H4 (cell line): ENCODE measurements around the gene RBMS1. TPM values are rescaled to one million over a fixed set of nuclear protein-coding genes. Genes with fewer than 3 reads are reported as not detected.
A peak's percentile ranks its signal among the peaks of the same experiment; 100 is the strongest.

ENCODE experiments used
- DNase-seq: peaks from one replicate; pipeline ENCODE4 v3.0.0-alpha.2; 2015; ENCODE audit warnings: low spot score
- total RNA-seq: library from RNA; depleted of rRNA; stranded (reverse); fragments of >200 nt; shearing (Covaris generic); gene quantifications from 2 replicates; pipeline ENCODE4 v1.2.3, GENCODE V29; 2014; rRNA removed

The RBMS1 gene, protein sequence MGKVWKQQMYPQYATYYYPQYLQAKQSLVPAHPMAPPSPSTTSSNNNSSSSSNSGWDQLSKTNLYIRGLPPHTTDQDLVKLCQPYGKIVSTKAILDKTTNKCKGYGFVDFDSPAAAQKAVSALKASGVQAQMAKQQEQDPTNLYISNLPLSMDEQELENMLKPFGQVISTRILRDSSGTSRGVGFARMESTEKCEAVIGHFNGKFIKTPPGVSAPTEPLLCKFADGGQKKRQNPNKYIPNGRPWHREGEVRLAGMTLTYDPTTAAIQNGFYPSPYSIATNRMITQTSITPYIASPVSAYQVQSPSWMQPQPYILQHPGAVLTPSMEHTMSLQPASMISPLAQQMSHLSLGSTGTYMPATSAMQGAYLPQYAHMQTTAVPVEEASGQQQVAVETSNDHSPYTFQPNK
- 39.0 and 42.2 TPM in 2 replicates for total RNA-seq

DNA sequence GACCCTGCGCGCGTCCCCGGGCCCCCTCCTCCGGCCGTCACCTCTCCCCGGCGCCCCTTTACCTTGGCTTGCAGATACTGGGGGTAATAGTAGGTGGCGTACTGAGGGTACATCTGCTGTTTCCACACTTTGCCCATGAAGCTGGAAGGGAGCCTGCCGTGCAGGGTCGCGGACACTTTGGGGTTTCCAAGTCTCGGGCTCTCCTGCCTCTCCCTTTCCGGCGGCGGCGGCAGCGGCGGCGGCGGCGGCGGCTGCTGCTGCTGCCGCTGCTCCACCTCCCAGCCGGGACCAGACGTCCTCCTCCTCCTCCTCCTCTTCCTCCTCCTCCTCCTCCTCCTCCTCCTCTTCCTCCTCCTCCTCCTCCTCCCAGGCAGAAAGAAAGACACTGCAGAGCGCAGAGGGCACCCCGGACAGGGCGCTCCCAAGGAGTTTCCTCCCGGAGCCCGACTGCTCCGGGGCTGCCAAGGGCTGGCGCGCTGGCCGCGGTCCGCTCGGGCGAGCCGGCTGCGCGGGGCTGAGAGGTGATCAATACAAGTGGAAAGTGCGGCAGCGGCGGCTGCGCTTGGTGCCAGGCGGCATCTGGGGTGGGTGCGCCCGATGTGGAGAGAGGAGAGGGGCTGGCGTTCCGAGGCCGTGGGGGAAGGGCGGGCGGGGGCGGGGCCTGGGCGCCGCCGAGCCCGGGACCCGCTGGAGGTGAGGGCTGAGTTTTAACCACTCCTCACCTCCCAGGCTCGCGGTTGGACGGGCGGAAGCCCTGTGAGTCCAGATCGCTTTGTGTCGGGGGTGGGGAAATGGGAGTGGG is at the start of gene RBMS1:
TSS of gene RBMS1 (minus strand) at position 581 of the 802 bp plus-strand sequence. CDS start at position 137, 444 bp downstream.
- DNase-seq, result peak; percentile 47

DNA sequence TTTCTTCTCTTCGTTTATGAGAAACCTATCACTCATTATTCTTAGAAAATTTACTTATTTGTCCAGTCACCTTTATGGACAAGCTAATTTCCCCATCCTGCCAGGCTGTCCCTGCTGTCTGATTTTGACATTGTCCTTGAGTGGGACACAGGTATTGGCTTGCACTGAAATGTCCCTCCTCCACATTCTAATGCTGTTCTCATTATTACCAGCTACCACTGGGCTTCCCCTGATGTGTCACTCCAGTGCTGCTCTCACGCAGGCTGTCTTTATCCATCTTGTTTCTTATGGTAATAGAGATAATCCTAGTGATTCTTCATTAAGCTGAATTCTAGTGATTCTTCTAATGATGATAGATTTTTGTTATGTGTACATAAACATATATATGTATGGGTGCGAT is 48.1 kb upstream of the RBMS1 start:
- no peak for DNase-seq

DNA sequence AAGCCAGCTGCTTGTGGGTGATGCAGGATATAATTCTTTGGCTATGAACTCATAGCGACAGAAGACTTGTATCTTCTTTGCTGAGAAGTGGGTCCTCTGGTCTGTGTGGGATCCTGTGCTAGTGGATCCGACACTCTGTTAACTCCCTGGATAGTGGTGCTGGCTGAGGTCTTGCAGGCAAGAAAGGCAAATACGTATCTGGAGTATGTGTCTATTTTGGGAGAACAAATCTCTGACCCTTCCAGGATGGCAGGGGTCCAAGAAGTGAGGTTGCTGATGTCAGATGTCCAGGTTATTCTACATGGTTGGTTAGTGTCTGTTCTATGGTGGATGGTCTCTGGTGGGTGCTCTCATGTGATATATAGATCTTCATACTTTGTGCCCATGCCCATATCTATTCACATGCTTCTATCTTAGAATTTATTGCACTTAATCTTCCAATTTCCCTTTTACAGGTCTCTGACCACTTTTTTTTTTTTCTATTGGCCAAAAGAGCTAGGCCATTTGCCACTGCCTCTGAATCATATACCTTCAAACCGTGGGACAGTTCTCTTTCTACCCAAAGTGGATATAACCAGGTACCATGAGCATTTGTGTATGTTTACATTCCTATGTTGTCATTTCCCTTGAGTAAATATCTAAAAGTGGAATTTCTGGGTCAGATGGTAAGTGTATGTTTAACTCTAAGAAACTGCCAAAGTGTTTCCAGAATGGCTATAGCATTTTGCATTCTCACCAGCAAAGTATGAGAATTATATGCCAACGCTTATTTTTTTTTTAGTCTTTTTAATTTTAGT is 45.1 kb upstream of the RBMS1 start:
- DNase-seq, result no peak

DNA sequence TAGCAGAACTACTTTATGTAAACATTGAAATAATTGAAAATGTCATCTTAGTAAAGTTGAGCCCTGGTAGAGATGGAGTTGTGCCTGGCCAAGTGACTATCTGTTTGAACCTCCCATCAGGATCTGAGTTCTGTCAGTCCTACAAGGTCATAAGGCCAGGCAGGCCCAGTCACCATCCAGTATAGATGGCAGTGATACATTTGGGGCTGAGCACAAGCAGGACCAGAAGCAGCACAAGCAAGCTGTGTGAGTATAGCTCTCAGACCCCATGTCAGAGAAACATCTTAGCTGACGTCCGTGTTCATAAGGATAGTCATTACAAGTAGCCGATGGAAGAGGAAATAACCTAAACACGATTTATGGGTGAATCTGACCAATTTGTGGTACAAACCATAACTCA is 44.5 kb upstream of the RBMS1 start:
- no peak for DNase-seq

DNA sequence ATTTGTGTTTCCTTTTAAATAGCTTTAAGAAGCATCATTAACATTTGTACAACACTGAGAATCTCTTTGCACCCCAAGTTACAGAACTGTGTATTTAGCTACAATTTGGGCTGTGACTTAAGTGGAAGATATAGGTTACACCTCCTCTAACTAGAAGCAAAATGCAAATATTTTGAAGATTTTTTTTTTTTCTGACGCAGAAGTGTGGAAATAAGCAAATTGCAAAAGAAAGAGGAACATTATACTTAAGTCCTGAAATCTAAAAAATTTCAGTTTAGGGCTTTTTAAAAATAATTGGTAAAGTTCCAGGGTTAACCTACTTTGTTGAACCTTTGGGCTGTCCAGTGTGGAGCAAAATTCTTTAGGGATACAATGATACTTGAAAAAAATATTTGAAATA is 41.4 kb upstream of the RBMS1 start:
- no peak for DNase-seq

DNA sequence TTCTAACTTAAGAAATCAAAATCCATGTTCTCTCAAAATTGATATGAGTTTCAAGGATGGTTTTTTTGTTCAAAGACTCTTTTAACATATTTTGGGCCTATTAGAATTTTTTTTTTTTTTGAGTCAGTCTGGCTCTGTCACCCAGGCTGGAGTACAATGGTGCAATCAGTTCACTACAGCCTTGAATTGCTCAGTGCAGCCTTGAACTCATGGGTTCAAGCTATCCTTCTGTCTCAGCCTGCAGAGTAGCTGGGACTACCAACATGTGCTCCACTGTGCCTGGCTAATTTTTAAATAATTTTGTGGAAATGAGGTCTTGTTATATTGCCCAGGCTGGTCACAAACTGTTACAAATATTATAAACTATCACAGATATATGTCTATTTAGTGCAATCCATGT is 40.6 kb upstream of the RBMS1 start:
- no peak for DNase-seq

DNA sequence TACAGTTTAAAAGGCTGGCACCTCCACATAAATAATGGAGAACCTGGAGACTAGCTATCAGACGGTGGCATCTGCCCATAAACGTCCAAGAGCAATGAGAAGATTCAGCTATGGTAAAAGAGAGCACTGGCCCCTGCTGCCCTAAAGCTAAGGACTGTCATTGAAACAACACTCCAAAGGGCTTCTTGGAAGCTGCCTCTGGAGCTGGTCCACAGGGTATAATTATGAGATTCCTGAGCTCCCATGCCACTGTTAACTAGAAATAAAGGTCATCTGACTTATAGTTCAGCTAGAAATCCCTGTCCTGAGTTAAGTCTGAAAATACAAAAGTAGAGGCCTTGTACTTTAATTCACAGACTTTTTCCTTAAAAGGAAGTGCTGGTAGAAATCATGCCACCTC is 39.9 kb upstream of the RBMS1 start:
- no peak for DNase-seq

DNA sequence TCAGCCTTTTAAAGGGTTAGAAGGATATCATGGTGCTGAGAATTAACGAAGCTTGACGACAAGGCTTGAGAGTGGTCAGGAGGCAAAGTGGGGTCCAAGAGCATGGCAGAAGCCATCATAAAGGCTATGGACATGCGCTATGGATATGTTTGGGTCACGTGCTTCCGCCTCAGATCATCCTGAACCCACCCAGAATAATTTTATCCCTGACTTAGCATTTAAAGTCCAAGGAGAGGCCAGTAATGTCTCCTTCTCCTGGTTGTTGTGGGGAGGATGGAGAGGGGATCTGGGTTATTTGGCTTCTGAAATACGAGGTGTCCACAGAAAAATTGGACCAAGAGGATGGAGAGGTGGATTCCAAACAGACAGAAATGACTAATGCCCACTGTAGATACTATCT is 38.8 kb upstream of the RBMS1 start:
- no peak for DNase-seq

DNA sequence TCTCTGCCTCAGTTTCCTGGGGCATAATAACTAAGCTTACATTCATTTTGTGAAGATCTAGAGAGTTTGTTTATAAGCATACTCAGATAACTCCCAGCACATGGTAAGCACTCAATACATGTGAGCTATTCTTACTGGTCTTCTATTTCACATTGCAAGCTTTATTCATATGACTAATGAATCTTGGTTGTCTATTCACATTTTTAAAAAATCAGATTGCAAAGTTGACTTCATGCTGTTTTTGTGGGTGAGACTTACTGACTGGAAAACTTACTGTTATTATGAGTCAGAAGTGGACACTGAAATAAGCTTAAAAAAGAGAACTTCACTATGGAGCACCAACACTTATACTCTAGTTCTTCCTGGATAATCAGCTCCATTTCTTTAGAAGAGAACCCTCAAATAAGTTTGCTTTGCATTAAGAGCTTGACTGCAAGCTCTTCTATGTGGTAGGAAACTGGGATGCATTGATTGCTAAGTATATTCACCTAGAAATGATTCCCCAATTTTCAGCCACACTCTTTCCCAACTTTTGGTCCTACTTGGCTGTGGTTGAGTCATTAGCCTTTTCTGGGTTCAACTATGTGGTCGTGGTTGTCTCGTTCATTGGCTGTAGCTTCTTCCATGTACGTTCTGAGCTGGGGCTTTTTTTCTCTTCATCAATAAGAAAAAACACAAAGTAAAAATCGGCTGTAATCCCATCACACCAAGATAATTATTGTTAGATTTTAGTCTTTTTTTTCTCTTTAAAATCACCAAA is 29.5 kb upstream of the RBMS1 start:
- no peak for DNase-seq

DNA sequence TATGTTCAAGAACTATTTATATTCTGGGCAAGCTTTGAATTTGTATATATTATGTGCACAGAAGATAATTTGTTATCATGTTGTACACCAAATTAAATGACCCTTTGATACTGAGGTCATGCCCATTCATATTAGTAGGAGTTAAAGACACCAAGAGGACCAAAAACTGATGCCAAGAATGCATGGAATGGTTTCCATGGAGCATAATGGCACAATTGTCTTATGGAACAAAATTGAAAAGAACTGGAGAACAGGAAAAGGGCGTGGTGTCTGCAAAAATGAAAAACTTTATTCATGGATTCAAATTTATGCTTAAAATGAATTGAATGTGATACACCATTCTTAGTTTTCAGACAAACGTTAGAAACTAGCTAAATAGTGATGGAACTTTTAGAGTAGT is 24.1 kb upstream of the RBMS1 start:
- no peak for DNase-seq

DNA sequence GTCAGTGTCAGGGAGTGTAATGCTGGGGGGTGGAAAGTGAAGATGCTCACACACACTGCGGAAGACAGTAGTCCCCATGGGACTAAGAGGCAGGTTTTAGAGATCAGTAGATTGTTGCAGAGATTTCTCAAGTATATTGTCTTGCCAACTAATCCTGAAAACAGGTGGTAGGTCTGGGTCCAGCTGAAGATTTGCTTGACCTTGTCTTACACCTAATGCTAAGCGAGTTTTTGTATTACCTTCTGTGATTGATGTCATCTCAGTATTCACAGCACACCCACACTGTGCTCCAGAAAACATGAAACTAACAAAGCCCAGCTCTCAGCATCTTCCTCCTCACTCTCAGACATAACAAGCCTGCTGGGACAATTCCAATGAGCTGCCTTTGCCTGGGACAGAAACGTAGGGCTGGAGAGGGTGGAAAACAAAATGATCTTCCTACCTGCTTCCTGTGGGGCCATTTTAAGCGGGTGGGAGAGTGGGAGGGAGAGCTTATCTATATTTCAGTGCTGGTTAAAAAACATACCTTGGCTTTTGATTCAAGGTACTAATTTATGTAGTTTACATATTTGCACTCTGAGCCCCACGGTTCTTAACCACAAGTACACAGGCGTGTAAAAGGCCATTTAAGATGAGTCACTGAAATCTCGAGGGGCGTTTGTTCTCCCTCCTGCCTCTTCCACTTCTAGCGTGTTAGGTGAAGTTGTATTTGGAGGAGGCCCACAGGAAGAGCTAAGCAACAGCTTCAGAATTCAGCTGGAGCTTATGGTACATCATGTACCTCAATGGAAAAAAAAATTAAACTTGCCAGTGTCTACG is 23.1 kb upstream of the RBMS1 start:
- DNase-seq, result peak; percentile 42

DNA sequence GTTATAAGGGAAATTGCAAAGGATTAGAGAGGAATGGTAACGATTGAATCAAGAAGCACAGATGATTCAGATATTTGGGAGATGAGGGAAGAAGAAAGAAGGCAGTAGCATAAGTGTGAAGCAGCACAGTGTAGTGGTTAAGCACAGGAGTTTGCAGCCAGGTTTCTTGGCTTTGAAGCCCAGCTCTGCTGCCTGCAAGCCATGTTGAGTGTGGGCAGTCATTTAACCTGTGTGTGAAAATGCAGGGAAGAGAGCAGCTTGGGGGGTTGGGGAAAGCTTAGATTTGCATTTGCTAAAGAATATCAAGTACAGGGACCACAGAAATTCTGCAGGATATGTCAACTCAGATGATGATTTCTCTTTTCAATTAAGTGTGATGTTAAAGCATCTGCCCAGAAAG is 21.5 kb upstream of the RBMS1 start:
- DNase-seq, result no peak

DNA sequence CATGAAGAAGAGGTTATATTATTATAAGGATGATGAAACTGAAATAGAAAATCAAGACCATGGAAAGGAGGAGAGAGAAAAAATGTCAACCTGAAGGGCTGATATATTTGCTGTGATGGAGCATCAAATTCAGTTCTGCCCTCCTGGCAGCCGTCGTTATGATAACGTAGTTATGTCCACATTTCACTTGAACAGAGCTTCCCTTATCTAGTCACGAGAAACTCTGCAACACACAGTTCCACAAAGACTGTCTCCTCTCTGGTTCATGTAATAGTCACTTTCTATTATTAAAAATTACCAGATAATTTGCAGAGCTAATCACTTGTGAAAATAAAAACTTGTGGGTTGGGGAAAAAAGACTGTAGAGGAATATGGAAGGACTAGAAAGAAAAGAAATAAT is 19.5 kb upstream of the RBMS1 start:
- no peak for DNase-seq

DNA sequence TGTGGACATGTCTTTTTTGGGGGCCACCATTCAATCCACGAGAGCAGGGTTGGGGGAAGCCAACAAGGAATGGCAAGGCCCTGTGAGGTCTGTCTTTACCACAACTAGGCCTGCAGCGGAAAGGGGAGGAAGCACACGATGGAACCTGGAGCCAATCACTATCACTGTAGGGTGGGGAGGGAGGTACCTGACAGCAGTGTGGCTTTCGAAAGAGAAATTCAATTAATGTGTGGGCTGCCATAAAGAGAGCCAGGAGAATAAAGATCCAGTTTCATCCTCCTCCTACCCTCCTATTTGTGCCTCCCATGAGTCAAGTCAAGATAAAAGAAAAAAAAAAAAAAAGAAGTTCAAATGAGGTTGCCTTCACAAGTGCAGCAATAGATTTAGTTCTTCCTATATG is 18.9 kb upstream of the RBMS1 start:
- DNase-seq, result no peak

DNA sequence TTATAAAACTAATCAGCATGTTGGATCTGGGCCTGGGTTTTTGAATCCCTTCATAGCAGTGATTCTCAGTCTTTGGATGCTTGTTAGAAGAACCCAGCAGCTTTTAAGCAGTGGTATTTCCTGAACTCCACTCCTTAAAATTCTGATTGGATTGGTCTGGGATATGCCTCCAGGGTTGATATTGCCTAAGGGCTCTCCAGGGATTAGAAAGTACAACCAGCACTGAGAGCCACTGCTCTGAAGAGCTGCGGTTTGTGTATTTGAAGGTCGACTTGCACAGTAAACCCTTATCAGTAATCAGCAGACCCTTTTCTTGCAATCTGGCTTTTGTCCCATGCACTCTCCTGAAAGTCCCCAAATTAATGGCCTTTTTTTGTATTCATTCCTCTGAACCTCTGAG is 17.0 kb upstream of the RBMS1 start:
- DNase-seq, result no peak

DNA sequence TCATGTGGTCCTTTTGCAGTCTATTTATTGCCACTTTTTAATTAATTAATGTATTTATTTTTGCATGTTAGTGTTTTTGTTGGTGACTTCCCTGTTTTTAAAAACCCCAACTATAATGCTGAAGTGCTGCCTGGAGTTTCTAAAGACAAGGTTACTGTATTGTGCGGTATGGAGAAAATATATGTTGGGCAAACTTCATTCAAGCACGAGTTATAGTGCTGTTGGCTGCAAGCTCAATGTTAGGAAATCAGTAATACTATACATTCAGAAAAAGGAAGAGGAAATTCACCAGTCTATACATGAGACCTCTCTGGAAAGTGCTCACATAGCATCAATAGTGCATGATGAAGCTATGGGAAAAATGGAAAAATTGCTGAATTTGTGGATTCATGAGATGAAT is 15.4 kb upstream of the RBMS1 start:
- no peak for DNase-seq

DNA sequence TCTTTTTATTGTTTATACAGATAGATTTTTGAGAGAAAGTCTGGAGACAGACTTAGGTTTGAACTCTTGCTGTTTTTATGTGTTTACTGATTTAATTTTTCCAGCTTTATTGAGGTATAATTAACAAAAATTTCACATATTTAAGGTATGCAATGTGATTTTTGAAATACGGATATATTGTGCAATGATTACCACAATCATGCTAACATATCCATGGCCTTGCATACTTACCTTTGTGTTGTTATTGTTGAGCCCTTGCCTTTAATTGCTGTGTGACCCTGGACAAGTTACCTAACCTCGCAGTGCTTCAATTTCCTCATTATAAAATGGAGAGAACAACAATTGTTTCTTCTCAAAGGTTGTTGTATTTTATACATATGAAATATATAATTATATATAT is 13.9 kb upstream of the RBMS1 start:
- no peak for DNase-seq

DNA sequence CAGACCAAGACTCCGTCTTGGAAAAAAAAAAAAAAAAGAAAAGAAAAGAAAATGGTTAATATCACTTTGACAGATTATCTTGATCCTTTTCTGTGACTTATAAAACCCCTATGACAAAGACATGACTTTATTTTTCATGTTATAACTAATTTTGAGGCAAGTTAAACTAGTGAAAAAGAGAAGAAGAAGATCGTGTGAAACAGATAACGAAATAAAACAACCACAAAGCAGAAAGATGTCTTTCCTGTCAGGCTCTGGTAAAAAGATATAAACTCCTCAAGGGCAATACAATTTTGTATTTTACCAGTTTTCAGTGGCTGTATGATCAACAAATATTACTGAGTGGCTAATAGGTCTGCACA is 13.4 kb upstream of the RBMS1 start:
- DNase-seq, result no peak

DNA sequence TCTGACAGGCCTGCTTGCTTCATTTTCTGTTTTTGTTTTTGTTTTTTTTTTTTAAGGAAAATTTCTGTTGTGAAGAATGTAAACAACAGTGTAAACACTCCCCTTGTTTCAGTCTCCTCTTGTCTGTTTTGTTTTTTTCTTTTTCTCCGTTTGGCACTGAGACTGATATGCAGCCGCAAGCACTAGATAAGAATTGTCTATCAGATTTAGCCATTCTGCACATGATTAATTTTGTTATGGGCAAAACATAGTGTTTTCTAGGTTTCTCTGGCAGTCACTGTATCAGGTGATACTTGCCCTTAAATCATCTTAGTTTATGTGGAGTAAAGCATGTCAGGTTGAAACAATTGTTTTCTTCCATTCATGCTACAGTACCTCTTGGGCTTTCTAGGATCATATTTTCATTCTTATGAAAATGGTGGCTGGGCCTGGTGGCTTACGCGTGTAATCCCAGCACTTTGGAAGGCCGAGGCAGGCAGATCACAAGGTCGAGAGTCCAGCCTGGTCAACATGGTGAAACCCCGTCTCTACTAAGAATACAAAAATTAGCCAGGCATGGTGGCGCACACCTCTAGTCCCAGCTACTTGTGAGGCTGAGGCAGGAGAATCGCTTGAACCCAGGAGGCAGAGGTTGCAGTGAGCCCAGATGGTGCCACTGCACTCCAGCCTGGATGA is 12.9 kb upstream of the RBMS1 start:
- no peak for DNase-seq

DNA sequence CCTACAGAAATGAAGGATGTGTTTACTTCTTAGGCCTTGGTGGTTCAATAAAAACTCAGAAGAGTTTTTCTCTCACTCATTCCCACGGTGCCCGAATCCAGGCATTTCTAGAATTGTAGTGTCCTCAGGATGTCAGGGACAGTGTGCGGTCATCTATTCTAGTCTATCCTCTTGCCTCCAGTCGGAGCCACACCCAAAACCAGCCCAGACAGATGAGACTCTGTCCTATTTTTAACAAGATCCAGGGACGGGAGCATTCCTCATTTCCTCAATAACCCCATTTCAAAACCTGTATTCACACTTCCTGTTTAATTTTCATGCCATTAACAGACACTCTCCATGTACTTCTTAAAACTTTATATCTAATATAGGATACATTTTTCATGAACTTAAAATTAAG is 11.6 kb upstream of the RBMS1 start:
- no peak for DNase-seq
